Stimulated activated CD8-positive, alpha-beta memory T cell treated with anti-CD3 and anti-CD28 coated beads, Interleukin-15, amount 100 ng/mL, for 24 hours (primary cell): Measurements from ENCODE around the gene RNF44.
"Not testable (repeated sequence)": the region's sequence is repeated elsewhere in the genome, so short reads cannot be mapped to it uniquely, and the experiment has no call there.

Source experiments
- DNase-seq: peaks from one replicate; pipeline ENCODE4 v3.0.0-alpha.2; 2020; ENCODE audit warnings: low read depth

RNF44 gene

GRCh38 chr5:176552332-176552869 is 15.2 kb upstream of the RNF44 start:
- no peak for DNase-seq

GRCh38 chr5:176550937-176551336 is 13.7 kb upstream of the RNF44 start:
- DNase-seq, result not testable (repeated sequence)

- DNase-seq, result no peak
Observed at GRCh38 chr5:176550275-176550831, 13.2 kb upstream of the RNF44 start.

DNA sequence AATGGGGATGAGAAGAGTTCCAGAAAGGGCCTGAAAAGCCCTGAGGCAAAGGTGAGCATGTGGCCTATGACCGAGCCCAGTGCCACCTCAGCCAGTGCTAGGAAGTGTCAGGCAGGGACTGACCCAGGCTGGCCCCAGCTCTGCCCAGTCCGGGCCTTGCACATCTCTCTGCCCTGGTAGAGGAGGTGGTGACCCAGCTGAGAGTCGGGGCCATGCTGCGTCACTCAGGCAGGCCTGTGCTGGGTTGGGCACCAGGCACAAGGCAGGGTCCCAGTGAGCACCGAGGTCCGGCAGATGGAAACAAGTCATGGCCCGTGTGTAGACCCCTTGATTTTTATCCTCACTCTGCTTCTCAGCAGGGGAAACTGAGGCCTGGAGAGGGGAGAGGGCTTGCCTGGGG is 12.7 kb upstream of the RNF44 start:
- no peak for DNase-seq

- DNase-seq, result no peak
Observed at GRCh38 chr5:176548967-176549444, 11.8 kb upstream of the RNF44 start, which contains the start of gene CDHR2. Gene CDHR2, plus strand, starts transcription at chr5:176549342. Its CDS starts 16,011 bp downstream, at chr5:176565353.

DNA sequence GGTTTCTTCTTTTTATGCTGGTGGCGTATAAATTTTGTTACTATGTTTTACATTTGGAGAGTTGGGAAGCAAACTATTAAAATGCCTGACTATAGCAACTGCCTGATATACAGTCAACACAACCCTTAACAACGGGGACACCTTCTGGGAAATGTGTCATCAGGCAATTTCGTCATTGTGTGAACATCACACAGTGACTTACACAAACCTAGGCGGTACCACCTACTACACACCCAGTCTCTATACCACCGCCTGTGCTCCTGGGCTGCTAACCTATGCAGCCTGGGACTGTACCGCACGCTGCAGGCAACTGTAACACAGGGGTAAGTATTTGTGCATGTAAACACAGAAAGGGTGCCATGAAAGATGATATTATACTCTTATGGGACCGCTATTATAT is 10.6 kb upstream of the RNF44 start:
- DNase-seq, result no peak

- DNase-seq, result no peak
Observed at GRCh38 chr5:176545737-176546509, 8.7 kb upstream of the RNF44 start.

GRCh38 chr5:176545388-176545736 is 8.2 kb upstream of the RNF44 start:
- no peak for DNase-seq

DNA sequence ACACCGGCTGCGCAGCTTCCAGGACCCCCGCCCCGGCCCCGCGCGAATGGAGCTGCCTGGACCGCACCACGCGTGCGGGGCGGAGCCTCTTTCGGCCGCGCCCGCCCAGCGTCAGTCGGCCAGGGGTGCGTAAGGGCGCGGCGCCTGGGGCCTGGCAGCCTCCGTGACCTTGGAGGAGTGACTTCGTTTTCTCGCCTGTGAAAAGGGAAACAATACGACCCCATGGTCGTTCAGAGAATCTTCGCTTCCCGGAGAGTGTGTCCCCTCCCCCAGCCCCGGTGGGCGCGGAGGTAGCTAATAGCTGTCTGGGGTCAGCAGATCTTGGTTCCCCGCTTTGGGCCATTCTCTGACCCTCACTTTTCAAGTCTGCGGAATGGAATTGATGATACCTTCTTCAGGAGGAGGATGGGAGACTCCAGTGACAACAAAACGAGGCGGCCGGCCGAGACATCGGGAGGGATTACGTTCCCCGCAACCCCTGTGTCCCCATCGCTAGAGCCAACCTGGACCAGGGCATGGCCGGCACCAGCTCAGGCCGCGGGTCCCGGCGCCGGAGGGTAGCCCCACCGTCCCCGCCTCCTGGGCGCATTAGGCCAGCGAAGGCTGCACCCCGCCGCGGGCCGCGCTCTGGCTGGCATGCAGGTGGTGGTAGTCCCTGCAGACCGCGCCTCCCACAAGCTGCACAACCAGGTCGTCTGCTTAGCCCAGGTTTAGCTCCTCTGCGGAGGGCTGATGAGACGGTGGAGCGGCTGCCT is 6.4 kb upstream of the RNF44 start:
- DNase-seq, result peak; percentile 53

DNA sequence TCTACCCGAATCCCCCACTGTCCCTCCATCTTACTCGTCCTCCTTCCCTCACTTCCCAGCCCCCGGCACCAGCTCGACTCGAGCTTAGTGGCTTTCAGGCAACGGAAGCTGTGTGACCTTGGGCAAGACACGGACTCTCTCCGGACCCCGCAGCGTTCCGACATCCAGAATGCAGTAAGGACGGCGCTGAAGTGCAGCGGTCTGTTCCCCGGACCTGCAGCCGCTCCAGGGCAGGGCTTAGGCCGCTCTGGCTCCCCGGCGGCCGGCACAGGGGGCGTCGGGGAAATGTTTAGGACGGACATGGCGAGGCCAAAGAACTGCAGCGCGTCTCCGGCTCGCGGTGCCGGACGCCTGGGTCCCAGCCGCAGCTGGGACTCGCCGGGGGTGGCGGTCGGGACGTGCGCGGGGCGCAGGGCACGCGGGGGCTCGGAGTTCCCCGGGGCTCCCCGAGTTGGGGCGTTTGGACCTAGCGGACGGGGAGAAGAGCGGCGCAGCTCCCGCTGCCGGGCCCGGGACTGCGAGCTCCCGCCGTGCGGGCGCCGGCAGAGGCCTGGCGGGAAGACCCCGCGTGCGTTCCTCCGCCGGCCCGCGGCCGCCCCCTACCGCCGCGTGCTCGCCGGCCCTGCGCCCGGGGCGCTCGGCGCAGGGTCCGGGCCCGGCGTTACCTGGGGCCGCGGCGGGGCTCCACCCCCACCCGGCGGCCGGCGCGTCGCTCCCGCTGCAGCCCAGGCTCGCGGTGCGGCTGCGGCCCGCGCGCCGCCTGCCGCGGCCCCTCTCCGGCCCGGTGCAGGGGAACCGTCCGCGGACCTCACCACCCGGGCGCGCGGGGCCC is 5.6 kb upstream of the RNF44 start:
- DNase-seq, result no peak

- no peak for DNase-seq
Observed at GRCh38 chr5:176542135-176542595, 5.0 kb upstream of the RNF44 start.

GRCh38 chr5:176541338-176542134 is 4.3 kb upstream of the RNF44 start:
- no peak for DNase-seq

- no peak for DNase-seq
Observed at GRCh38 chr5:176540956-176541337, 3.7 kb upstream of the RNF44 start.

DNA sequence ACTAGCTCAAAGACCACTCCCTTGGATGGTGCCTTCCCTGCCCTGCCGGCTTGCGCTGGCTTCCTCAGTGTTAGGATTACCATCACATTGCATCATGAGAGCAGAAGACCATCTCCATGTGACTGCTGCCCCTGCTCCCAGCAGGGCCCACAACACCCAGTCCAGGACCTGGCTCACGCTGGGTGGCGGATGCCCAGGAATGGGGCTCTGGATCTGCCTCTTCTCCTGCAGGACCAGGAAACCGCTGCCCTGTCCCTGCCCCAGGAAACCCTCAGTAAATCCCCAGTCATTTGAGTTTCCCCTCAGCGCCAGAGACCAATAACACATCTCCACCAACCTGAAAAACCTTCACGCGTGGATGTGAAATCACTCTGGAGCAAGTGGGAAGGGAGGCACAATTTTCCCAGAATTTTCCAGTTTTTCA is 3.3 kb upstream of the RNF44 start:
- DNase-seq, result no peak

DNA sequence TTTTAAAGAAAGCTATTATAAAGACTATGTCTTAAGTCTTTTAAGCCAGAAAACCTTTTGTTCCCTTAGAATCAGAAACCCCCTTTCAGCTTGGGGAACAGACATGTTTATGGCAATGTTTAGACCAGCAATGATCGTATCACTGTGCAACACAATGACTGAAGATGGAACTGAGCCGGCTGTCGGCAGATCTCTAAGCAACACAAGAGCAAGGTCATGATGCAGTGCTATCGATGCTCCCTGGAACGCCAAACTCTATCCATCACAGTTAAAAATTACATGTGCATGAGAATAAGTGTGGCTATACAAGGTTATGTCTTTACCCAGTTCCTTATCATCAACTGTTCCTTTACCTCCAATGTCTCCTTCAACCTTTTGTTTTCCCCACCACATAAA is 1.8 kb upstream of the RNF44 start:
- no peak for DNase-seq

- DNase-seq, result no peak
Observed at GRCh38 chr5:176538230-176538988, 1.2 kb upstream of the RNF44 start.

GRCh38 chr5:176537554-176538229 is 490 bp upstream of the RNF44 start:
- peak; percentile 85 for DNase-seq

DNA sequence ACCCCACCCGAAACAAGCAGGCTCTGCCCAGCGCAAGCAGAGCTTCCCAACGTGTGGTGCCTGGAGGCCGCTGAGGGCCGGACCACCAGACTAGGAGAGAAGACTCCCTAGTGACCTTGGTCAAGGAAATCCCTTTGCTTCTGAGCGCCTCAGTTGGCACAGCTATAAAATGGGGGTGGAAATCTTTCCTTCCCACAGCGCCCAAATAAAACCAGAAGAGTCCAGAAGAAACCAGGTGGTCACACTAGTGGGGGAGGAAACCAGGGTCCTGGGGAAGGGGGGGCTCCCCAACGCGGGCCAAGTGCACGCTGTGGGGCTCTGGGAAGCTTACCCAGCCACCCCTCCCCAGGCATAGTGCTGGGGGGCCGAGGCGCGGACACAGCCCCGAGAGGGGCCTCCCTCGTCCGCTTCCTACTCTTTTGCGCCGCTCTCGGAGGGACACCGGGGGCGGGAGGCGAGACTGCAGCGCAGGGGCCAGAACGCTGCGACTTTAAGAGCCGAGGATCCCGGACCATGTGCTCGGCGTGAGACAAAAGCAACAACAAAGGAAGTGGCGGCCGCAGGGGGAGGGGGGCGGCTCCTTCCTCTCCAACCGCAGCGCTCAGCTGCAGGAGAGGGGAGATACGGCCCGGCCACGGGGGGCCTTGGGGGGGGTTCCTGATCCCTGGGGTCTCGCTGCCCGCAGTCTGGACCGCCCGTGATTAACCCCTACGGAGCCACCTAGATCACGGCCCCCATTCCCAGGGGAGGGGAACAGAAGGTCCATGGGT is 885 bp downstream of the RNF44 start:
- DNase-seq, result peak; percentile 56

DNA sequence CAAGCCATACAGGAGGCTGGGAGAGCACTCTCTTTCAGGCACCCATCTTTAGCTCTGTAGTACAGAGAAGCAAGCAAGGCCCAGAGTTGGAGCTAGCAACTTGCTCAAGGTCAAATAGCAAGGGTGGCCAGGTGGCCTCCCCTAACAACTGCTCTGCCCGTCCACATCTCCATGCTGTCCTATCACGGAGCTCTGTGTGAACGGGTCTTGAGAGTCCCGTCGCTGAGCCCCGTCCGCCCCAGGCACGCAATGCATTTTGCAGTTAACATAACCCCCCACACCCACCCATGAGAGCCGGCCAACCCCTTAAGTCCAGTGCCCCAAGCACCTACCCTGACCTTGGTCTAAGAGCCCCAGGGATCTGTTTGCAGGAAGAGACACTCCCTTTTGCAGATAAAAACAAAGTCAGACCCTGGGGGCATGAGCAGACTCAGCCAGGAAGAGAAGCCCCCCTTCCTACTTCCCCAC is 1.5 kb downstream of the RNF44 start:
- DNase-seq, result no peak
